Peyer's patch (tissue), 4 donors: Measurements from ENCODE around the gene KCNIP4. TPM values are rescaled to one million over a fixed set of nuclear protein-coding genes. Genes with fewer than 3 reads are reported as not detected.
A peak's percentile ranks its signal among the peaks of the same experiment; 100 is the strongest.

Source experiments
- DNase-seq, 3 donors: peaks; one replicate each; pipeline ENCODE4 v3.0.0-alpha.2; 2017 to 2019
- H3K27ac ChIP-seq, 4 donors: fragments of 200-600 bp; sonication (generic); one replicate each; pipeline ENCODE4 v1.5.1; 2016 to 2019
- H3K27me3 ChIP-seq, 2 donors: fragments of 200-600 bp; sonication (generic); one replicate each; pipeline ENCODE4 v1.5.1; 2019
- H3K36me3 ChIP-seq, 3 donors: fragments of 200-600 bp; sonication (generic); one replicate each; pipeline ENCODE4 v1.5.1; 2016 to 2019
- H3K4me1 ChIP-seq, 4 donors: fragments of 200-600 bp; sonication (generic); one replicate each; pipeline ENCODE4 v1.5.1; 2016 to 2019
- H3K4me3 ChIP-seq, 4 donors: fragments of 200-600 bp; sonication (generic); 1 replicate in 3 of 4; 2 replicates in 1 of 4; pipeline ENCODE4 v1.5.1; 2016 to 2019; ENCODE audit warnings: mild to moderate bottlenecking in 1 of 4
- H3K9me3 ChIP-seq, 4 donors: fragments of 200-600 bp; sonication (generic); one replicate each; pipeline ENCODE4 v1.5.1; 2016 to 2019; ENCODE audit warnings: mild to moderate bottlenecking in 1 of 4
- POLR2A ChIP-seq, 2 donors: fragments of 450-650 bp; IDR thresholded peaks; one replicate each; pipeline ENCODE4 v1.5.1; 2017; ENCODE audit warnings: antibody characterized with exemption in 2 of 2, mild to moderate bottlenecking in 2 of 2, moderate library complexity in 2 of 2
- total RNA-seq, 4 donors: library from RNA; depleted of rRNA; stranded (reverse); fragments of >200 nt; gene quantifications; one replicate each; pipeline ENCODE4 v1.1.0, GENCODE V29; 2016
- TF ChIP-seq, protein P1 (sequence below), 6 experiments: fragments of 450-650 bp in 4 of 6; fragments of 200-600 bp in 2 of 6; sonication (generic) in 1 of 6; IDR thresholded peaks; one replicate each; pipeline ENCODE4 v1.5.1; 2017 to 2019; ENCODE audit warnings: antibody characterized with exemption in 6 of 6, mild to moderate bottlenecking in 3 of 6, moderate library complexity in 1 of 6

Gene KCNIP4
- total RNA-seq, 4 donors from 2014 or later: 2.8 TPM; not detected in 3

GRCh38 chr4:20684852-20685763 is 1263.5 kb downstream of the KCNIP4 start:
- TF ChIP-seq, protein P1, sequence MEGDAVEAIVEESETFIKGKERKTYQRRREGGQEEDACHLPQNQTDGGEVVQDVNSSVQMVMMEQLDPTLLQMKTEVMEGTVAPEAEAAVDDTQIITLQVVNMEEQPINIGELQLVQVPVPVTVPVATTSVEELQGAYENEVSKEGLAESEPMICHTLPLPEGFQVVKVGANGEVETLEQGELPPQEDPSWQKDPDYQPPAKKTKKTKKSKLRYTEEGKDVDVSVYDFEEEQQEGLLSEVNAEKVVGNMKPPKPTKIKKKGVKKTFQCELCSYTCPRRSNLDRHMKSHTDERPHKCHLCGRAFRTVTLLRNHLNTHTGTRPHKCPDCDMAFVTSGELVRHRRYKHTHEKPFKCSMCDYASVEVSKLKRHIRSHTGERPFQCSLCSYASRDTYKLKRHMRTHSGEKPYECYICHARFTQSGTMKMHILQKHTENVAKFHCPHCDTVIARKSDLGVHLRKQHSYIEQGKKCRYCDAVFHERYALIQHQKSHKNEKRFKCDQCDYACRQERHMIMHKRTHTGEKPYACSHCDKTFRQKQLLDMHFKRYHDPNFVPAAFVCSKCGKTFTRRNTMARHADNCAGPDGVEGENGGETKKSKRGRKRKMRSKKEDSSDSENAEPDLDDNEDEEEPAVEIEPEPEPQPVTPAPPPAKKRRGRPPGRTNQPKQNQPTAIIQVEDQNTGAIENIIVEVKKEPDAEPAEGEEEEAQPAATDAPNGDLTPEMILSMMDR (IDR thresholded peaks at IDR 0.05): peak in 4 of 6 experiments; percentile 63 to 72 (median 67)
- TF ChIP-seq POLR2A (IDR thresholded peaks at IDR 0.05): no peak
- Histone ChIP-seq H3K4me1 (no peaks in the 10 kb centered on the region), H3K4me3 (no peak overlapping the region), H3K36me3 (no peaks in the 10 kb centered on the region), H3K27me3 (no peaks in the 10 kb centered on the region), H3K27ac (no peak overlapping the region), H3K9me3 (no peaks in the 10 kb centered on the region)
- DNase-seq: no peak

DNA sequence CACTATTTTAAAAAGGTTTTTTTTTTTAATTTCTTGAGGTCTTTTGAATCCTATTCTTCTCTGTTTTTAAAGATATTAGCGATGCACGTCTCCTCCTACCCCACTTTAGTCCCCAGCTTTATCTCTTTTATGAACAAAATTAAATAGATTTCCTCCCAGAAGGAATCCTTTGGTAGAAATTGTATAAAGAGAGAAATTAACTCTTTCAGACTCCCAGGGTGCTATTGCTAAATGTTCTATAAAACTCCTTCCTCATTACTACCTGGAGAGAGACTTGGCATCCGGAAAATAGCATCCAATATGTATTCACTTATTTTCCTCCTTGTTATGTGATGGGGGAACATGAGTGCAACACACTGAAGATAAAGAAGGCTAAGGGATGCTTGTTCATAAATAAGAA is 1264.8 kb downstream of the KCNIP4 start:
- Histone ChIP-seq H3K27ac (no peak overlapping the region), H3K4me3 (no peak overlapping the region), H3K27me3 (no peaks in the 10 kb centered on the region), H3K9me3 (no peaks in the 10 kb centered on the region), H3K4me1 (no peaks in the 10 kb centered on the region), H3K36me3 (no peaks in the 10 kb centered on the region)
- TF ChIP-seq POLR2A (IDR thresholded peaks at IDR 0.05): no peak
- TF ChIP-seq, protein P1 (IDR thresholded peaks at IDR 0.05): no peak
- DNase-seq: no peak

DNA sequence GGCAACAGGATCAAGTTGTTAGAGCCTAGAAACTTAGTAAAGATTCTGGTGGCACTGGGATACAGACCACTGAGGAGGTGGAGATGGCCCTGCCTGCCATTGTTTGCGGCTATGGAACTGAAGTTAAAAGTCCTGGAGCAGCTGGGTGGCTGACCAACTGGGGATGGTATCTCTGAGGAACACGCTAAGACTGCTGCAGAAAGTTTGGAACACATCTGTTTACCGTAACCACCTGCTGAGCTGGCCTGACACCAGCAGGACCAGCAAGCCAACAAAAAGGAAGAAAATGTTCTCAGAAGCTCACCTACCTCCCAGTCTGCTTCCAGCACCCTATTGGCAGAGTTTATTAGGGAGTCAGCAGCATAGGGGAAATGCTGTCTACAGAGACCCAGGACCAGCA is 1265.7 kb downstream of the KCNIP4 start:
- H3K4me1 ChIP-seq: no peaks in the 10 kb centered on the region
- DNase-seq: no peak
- TF ChIP-seq, protein P1 (IDR thresholded peaks at IDR 0.05): no peak
- no peak for TF ChIP-seq POLR2A (IDR thresholded peaks at IDR 0.05)
- H3K27me3 ChIP-seq: no peaks in the 10 kb centered on the region
- no peaks in the 10 kb centered on the region for H3K9me3 ChIP-seq
- H3K36me3 ChIP-seq: no peaks in the 10 kb centered on the region
- H3K27ac ChIP-seq: no peak overlapping the region
- H3K4me3 ChIP-seq: no peak overlapping the region

- no peaks in the 10 kb centered on the region for H3K9me3 ChIP-seq
- H3K36me3 ChIP-seq: no peaks in the 10 kb centered on the region
- no peak overlapping the region for H3K4me3 ChIP-seq
- H3K4me1 ChIP-seq: no peaks in the 10 kb centered on the region
- H3K27me3 ChIP-seq: no peaks in the 10 kb centered on the region
- DNase-seq: no peak
- no peak overlapping the region for H3K27ac ChIP-seq
- TF ChIP-seq POLR2A (IDR thresholded peaks at IDR 0.05): no peak
- TF ChIP-seq, protein P1 (IDR thresholded peaks at IDR 0.05): no peak
These were observed 1267.3 kb downstream of the KCNIP4 start for GRCh38 chr4:20681271-20681670.

DNA sequence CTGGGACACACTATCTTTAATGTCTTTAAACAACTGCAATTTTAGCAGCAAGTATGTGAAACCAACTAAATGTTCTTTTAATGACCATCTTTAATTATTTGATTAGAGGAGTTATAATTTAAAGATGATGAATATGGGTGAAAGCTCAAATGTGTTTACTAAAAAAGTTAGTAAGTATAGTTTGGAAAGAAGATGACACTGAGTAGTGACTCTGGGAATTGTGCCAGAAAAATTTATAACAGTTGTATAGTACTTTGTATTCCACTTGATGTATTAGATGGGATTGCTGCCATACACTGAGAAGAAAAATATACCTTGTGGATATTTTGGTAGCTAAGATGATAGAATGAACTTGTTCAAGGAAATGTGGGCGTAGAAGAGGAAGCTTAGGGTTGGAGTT is 1267.8 kb downstream of the KCNIP4 start:
- no peaks in the 10 kb centered on the region for H3K36me3 ChIP-seq
- TF ChIP-seq, protein P1 (IDR thresholded peaks at IDR 0.05): no peak
- no peak for TF ChIP-seq POLR2A (IDR thresholded peaks at IDR 0.05)
- H3K4me1 ChIP-seq: no peaks in the 10 kb centered on the region
- no peaks in the 10 kb centered on the region for H3K9me3 ChIP-seq
- H3K27ac ChIP-seq: no peak overlapping the region
- no peaks in the 10 kb centered on the region for H3K27me3 ChIP-seq
- DNase-seq: no peak
- no peak overlapping the region for H3K4me3 ChIP-seq
